ENCODE results near the gene GALNT12. TPM values are rescaled to one million over a fixed set of nuclear protein-coding genes. Genes with fewer than 3 reads are reported as not detected.

GALNT12 gene
- polyA plus RNA-seq, 1 donor (not counting 4 experiments of a cell fraction or from before 2014, with no cell fraction given): 1.8 TPM

- Histone ChIP-seq H3K9me1 (ENCODE audit: control insufficient read depth, extremely low read depth, insufficient read depth, low read length) (no peaks in the 10 kb centered on the region), H3K79me2 (ENCODE audit: control insufficient read depth, insufficient read depth, low read length) (no peaks in the 10 kb centered on the region), H3K4me2 (ENCODE audit: control insufficient read depth, extremely low read depth, insufficient read depth, low read depth, low read length) (no peak overlapping the region), H3K4me3 (ENCODE audit: control insufficient read depth in 2 of 3, extremely low read depth in 1 of 3, insufficient read depth in 2 of 3, low read depth in 1 of 3, low read length in 3 of 3) (no peak overlapping the region), H3K27me3 (ENCODE audit: control insufficient read depth, extremely low read depth, insufficient read depth, low read length) (no peaks in the 10 kb centered on the region), H3K9me3 (ENCODE audit: control insufficient read depth, low read depth, low read length) (no peaks in the 10 kb centered on the region), H3K4me1 (ENCODE audit: control insufficient read depth, extremely low read depth, insufficient read depth, low read length) (no peaks in the 10 kb centered on the region), H4K20me1 (ENCODE audit: control insufficient read depth, extremely low read depth, insufficient read depth, low read length) (no peaks in the 10 kb centered on the region), H3K36me3 (ENCODE audit: control insufficient read depth in 2 of 2, extremely low read depth in 1 of 2, insufficient read depth in 2 of 2, low read length in 2 of 2) (no peaks in the 10 kb centered on the region), H2AFZ (ENCODE audit: control insufficient read depth, low read length) (no peak overlapping the region), H3K9ac (ENCODE audit: control insufficient read depth, extremely low read depth, insufficient read depth, low read length) (no peak overlapping the region), H3K27ac (ENCODE audit: control insufficient read depth, insufficient read depth, low read length) (no peak overlapping the region)
- no peak for DNase-seq (ENCODE audit: low read depth, low spot score)
- dilution Hi-C loops (cut with MboI; ENCODE audit: extremely low pct_ligation_motif_present, low sequenced_read_pairs): no loop called here
- FAIRE-seq: no peak
- TF ChIP-seq EZH2 (IDR thresholded peaks at IDR 0.05; ENCODE audit: low read length) (no peak), CTCF (optimal IDR thresholded peaks at IDR 0.05 in 1 of 3, IDR thresholded peaks at IDR 0.05 in 1 of 3, conservative IDR thresholded peaks at IDR 0.05 in 1 of 3; ENCODE audit: extremely low read depth in 1 of 3, insufficient read depth in 2 of 3, low read length in 3 of 3) (no peak)
Observed at GRCh38 chr9:98826716-98827115, 19.2 kb downstream of the GALNT12 start.

- H3K9me1 ChIP-seq (ENCODE audit: control insufficient read depth, extremely low read depth, insufficient read depth, low read length): no peaks in the 10 kb centered on the region
- no peak for FAIRE-seq
- no peak overlapping the region for H3K27ac ChIP-seq (ENCODE audit: control insufficient read depth, insufficient read depth, low read length)
- H3K79me2 ChIP-seq (ENCODE audit: control insufficient read depth, insufficient read depth, low read length): no peaks in the 10 kb centered on the region
- H3K4me2 ChIP-seq (ENCODE audit: control insufficient read depth, extremely low read depth, insufficient read depth, low read depth, low read length): no peak overlapping the region
- no peaks in the 10 kb centered on the region for H3K9me3 ChIP-seq (ENCODE audit: control insufficient read depth, low read depth, low read length)
- DNase-seq (ENCODE audit: low read depth, low spot score): no peak
- H3K36me3 ChIP-seq (ENCODE audit: control insufficient read depth in 2 of 2, extremely low read depth in 1 of 2, insufficient read depth in 2 of 2, low read length in 2 of 2): no peaks in the 10 kb centered on the region
- no peaks in the 10 kb centered on the region for H3K4me1 ChIP-seq (ENCODE audit: control insufficient read depth, extremely low read depth, insufficient read depth, low read length)
- no peak overlapping the region for H3K9ac ChIP-seq (ENCODE audit: control insufficient read depth, extremely low read depth, insufficient read depth, low read length)
- no peak overlapping the region for H3K4me3 ChIP-seq (ENCODE audit: control insufficient read depth in 2 of 3, extremely low read depth in 1 of 3, insufficient read depth in 2 of 3, low read depth in 1 of 3, low read length in 3 of 3)
- no peaks in the 10 kb centered on the region for H4K20me1 ChIP-seq (ENCODE audit: control insufficient read depth, extremely low read depth, insufficient read depth, low read length)
- no peaks in the 10 kb centered on the region for H3K27me3 ChIP-seq (ENCODE audit: control insufficient read depth, extremely low read depth, insufficient read depth, low read length)
- no peak overlapping the region for H2AFZ ChIP-seq (ENCODE audit: control insufficient read depth, low read length)
- TF ChIP-seq CTCF (optimal IDR thresholded peaks at IDR 0.05 in 1 of 3, IDR thresholded peaks at IDR 0.05 in 1 of 3, conservative IDR thresholded peaks at IDR 0.05 in 1 of 3; ENCODE audit: extremely low read depth in 1 of 3, insufficient read depth in 2 of 3, low read length in 3 of 3): no peak
- dilution Hi-C loops (cut with MboI; ENCODE audit: extremely low pct_ligation_motif_present, low sequenced_read_pairs): no loop called here
Observed at GRCh38 chr9:98829766-98830165, 22.3 kb downstream of the GALNT12 start.
